A172 (cell line): Measurements from ENCODE around the gene ZFAND5. TPM values are rescaled to one million over a fixed set of nuclear protein-coding genes. Genes with fewer than 3 reads are reported as not detected.

ENCODE experiments used
- DNase-seq: peaks from one replicate; pipeline ENCODE4 v3.0.0-alpha.2; 2015; ENCODE audit warnings: low spot score
- total RNA-seq: library from RNA; depleted of rRNA; stranded (reverse); fragments of >200 nt; shearing (Covaris generic); gene quantifications from 2 replicates; pipeline ENCODE4 v1.2.3, GENCODE V29; 2014

ZFAND5 gene
- total RNA-seq, 1 experiment from 2014 or later = 135 TPM

GRCh38 chr9:72363236-72363635, 1.8 kb downstream of the ZFAND5 start:
- no peak for DNase-seq

GRCh38 chr9:72362680-72363139, 2.3 kb downstream of the ZFAND5 start:
- peak; percentile 64 for DNase-seq

DNA sequence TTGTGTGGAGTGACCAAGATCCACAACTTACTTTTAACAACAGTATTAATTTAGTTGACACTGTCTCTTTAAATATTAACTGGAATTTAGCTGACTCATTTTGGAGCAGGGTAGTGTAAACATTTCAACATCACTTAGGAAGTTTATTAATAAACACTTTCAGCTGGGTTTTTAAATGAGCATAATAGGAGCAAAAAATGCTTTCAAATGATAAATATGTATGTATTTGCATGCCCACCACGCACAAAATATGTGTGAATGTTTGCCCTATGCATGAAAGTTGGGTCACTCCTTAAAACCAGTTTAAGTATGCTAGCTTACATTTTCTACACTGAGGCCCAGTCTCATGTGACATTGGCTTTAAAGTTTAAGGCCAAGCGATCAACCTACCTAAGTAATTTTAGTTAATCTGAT, 2.9 kb downstream of the ZFAND5 start:
- DNase-seq = no peak

GRCh38 chr9:72361217-72361616, 3.8 kb downstream of the ZFAND5 start:
- DNase-seq = no peak

- DNase-seq = no peak
Measured at GRCh38 chr9:72360324-72360723, 4.7 kb downstream of the ZFAND5 start.

- no peak for DNase-seq
Measured at GRCh38 chr9:72356041-72356582, 8.9 kb downstream of the ZFAND5 start.

DNA sequence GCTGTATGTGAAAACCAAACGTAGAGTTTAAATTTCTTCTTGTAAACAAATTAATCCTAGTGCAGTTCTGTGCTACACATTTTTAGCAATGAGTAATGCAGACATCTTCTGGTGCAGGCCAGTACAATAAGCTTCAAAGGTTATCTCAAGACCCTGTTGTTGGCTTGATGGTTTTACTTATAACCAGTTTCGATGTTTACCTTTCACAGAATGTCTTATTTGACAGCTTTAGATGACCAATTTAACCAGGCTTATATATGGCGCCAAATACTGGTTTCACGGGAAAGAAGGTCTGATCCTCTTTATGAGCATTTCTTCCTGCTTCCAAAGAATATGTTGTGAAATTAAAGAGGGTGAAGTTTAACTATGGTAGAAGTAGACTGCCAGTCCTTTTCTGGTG, 9.9 kb downstream of the ZFAND5 start:
- no peak for DNase-seq

GRCh38 chr9:72354704-72355103, 10.3 kb downstream of the ZFAND5 start:
- no peak for DNase-seq

DNA sequence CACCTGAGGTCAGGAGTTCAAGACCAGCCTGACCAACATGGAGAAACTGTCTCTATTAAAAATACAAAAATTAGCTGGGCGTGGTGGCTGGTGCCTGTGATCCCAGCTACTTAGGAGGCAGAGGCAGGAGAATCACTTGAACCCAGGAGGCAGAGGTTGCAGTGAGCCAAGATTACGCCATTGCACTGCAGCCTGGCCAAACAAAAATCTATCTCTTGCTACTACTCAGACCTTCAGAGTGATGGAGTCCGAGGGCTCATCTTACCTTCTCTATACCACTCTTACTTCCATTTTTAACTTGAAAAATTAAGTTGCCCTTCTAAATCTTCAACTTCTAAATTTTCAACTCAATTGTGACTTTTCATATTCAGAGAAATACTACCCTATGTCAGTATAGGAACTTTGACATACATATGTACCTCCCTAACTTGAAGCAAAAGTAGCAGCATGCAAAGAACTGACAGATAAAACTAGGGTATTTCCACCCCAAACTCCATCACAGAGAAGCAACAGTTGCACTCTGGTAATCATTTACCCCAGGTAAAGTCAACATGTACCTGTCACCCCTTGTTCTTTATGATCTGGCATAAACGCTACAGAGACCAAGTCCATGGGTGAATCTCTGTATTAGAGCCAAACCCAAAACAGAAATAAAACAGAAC, 11.4 kb downstream of the ZFAND5 start:
- DNase-seq = no peak

DNA sequence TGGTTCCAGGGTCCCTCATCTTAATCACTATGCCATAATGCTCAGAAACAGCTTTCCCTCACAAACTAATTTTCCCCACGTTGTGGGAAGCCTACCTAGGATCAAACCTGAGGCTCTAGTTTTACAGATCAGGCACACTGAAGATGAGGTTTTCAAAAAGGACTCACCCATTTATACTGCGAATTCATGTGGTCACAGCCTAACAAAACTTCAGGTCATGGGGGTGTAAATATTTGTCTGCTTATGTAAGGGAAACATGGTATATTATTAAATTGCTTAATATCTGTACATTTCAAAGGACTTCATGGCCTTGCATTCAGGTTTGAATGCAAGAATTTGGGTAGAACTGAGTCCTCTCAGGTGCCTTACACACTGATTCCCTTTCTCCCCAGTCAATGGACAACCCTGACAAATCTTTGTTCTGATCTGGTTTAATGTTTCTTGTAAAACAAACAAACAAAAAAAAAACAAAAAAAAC, 12.1 kb downstream of the ZFAND5 start:
- DNase-seq = no peak

- DNase-seq = peak; percentile 45
Measured at GRCh38 chr9:72351538-72352453, 13.2 kb downstream of the ZFAND5 start.

GRCh38 chr9:72349911-72350310, 15.1 kb downstream of the ZFAND5 start:
- no peak for DNase-seq

DNA sequence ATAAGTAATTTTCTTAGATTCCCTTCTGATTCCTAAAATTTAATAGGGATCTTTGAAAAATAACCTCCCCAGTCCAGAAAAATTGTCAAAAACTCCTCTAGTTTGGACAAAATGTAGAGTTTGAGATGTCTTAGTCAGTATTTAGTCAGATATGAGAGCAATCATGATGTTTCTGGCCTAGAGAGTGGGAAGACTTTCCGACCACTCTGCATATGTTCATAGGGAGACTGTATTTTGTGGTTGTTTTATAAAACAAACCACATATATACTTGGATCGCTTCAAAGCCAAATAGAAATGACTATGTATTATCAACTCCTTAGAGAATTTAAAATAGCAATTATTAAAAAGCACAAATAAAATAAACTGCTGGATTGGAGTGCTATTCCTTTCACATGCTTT, 15.8 kb downstream of the ZFAND5 start:
- DNase-seq = no peak

DNA sequence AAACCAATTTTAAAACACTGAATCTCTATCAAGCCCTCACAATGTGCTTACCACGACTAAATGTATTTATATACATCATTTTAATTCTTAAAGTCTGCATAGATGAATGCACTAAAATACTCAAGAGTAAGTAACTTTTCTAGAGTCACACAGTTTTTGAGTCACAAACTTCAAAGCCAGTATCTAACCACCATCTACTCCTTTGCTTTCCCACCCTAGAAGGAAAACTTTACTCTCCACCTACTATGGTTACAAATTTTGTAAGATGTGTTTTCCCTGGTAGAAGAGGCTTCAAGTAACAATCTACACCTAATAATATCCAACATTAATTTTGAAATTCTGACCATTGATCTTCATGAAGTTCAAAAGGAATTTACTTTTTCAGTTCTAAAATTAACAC, 18.7 kb downstream of the ZFAND5 start:
- no peak for DNase-seq

DNA sequence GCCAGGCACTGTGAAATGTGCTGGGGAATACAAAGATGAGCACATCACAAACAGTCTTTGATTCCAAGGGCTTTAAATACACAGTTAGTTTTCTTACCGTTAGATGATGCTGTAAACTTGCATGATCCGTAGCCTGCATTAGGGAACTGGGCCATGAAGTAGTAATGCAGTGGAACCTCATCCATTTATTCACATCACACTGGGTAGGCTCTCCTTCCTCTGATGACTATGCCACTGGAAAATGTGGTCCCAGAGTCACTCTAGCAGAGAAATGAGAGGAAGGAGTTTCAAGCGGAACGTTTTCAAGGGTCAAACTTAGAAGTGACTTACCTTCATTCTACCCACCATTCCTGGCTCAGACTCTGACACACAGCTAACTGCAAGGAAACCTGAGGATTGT, 26.4 kb downstream of the ZFAND5 start:
- DNase-seq = no peak

DNA sequence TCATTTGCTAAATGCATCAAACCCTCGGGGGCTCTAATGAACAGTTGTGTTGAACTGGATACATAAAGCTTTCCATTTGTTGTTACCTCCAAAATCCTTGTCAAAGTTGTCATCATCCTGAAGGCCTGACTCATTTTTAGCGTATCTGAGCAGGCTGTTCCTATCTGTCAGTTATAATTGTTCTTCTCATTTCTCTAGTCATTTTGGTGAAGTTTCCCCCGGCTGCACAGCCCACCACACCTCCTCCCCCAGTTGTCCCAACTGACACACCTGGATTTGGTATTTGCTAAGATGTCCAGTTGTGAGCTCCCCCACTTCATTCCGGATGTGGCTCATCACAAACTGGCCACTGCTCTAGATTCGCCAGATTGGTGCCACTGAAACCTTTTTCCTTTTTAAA, 27.7 kb downstream of the ZFAND5 start:
- no peak for DNase-seq

DNA sequence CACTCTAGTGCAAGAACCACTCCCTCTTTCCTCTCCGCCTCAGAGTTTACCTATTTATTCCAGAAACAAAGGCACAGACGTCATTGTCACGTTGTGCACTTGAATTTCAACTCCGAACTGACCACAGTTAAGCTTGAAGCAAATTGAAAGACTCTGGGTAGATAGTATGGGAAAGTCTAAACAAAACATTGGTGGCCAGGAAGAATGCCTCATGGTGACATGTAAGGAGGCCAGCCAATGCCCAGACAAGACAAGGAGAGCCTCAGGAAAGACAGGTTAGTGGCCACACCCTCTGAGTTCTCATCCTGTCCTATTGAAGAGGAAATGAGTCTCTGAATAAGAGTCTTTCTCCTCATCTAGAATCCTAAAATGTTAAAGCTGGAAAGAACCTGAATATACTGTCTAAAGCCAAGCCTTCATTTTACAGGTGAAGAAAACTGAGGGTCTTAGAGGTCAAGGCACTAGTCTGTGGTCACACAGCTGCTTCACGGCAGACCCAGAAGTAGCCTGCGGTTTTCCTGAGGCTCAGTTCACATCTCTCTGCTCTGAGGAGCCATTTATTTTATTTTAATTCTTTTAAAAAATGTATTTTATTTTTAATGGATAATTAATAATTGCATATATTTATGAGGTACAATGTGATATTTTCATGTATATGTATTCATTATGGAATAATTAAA, 30.2 kb downstream of the ZFAND5 start:
- DNase-seq = no peak

DNA sequence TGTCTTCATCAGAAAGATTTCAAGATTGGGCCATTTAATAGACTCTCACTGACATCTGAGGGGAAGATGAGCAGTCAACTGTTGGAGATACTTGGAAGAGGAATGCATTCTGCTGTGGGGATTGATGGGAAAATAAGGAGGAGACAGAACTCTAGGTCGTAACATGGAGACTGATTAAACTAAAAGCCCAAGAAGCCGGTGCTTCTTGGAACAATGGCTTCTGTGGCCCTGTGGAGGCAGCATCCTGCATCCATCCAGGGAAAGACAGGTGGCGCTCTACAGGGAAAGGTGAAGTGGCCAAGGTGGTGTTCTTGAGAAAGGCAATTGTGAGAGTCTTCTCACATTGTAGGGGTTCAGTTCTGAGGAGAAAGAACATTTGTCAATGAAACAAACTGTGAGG, 31.3 kb downstream of the ZFAND5 start:
- no peak for DNase-seq

DNA sequence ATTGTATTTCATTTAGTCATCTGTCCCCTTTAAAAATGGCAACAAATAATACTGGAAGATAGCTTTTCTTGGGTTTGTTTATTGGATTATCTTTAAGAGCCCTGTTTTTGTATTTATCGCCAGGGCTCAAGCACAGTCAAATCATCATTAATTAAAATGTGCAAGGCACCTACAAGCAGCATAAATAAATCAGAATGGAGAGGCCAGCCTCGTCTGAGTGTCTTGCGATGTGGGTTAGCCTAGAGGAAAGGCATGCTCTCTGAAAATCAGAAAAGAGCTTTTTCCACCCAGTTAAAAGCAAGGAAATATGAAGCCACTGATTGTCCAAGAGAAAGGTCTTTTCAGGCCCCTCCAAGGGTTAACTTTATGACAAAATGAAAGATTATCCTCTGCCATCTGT, 31.8 kb downstream of the ZFAND5 start:
- DNase-seq = no peak

- no peak for DNase-seq
Measured at GRCh38 chr9:72332351-72332750, 32.7 kb downstream of the ZFAND5 start.

DNA sequence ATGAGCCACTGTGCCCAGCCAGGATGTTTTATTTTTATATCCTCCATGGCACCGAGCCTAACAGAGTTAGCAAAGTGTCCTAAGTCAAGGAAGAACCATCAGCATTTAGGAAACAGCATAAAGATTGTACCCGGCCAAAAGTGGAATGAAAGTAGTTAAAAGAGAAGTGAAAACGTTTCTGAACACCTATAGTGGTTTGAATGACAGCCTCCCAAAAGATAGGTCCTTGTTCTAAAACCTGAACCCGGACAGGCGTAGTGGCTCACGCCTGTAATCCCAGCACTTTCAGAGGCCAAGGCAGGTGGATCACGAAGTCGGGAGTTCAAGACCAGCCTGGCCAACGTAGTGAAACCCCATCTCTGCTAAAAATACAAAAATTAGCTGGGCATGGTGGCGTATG, 37.4 kb downstream of the ZFAND5 start:
- no peak for DNase-seq

- DNase-seq = no peak
Measured at GRCh38 chr9:72326641-72327040, 38.4 kb downstream of the ZFAND5 start.
